Mesendoderm (in vitro differentiated cells): ENCODE data around the gene LGALSL.

Source experiments
- DNase-seq: peaks from one replicate; pipeline ENCODE4 v3.0.0; 2013
- H2AK5ac ChIP-seq: 2 replicates; pipeline ENCODE4 v1.6.1; 2013; ENCODE audit warnings: low read length, inconsistent platforms
- H2BK120ac ChIP-seq: 2 replicates; pipeline ENCODE4 v1.6.1; 2013; ENCODE audit warnings: low read depth, mild to moderate bottlenecking, low read length, moderate library complexity, mixed read lengths
- H2BK15ac ChIP-seq: replicated peaks from 2 replicates; pipeline ENCODE4 v1.6.1; 2013; ENCODE audit warnings: low read depth, mild to moderate bottlenecking, moderate library complexity
- H2BK5ac ChIP-seq: 2 replicates; pipeline ENCODE4 v1.6.1; 2013; ENCODE audit warnings: low read length, inconsistent platforms
- H3K18ac ChIP-seq: 2 replicates; pipeline ENCODE4 v1.6.1; 2013; ENCODE audit warnings: mild to moderate bottlenecking, low read length, mixed read lengths
- H3K23ac ChIP-seq: one replicate; pipeline ENCODE4 v1.6.1; 2013; ENCODE audit warnings: low read length
- H3K27ac ChIP-seq: 2 replicates; pipeline ENCODE4 v1.5.1; 2013; ENCODE audit warnings: low read depth, mild to moderate bottlenecking, inconsistent platforms, low read length, moderate library complexity
- H3K27me3 ChIP-seq: 2 replicates; pipeline ENCODE4 v1.6.1; 2013; ENCODE audit warnings: low read length, control low read depth, mild to moderate bottlenecking, inconsistent platforms; ENCODE audit not compliant: insufficient read depth, poor library complexity
- H3K36me3 ChIP-seq: 2 replicates; pipeline ENCODE4 v1.6.1; 2013; ENCODE audit warnings: low read length, inconsistent platforms; ENCODE audit not compliant: control insufficient read depth, insufficient read depth
- H3K4ac ChIP-seq: one replicate; pipeline ENCODE4 v1.6.1; 2013; ENCODE audit warnings: low read depth, mild to moderate bottlenecking, low read length, moderate library complexity
- H3K4me1 ChIP-seq: 2 replicates; pipeline ENCODE4 v1.6.1; 2013; ENCODE audit warnings: low read depth, low read length, inconsistent platforms; ENCODE audit not compliant: control insufficient read depth
- H3K4me2 ChIP-seq: 2 replicates; pipeline ENCODE4 v1.6.1; 2013; ENCODE audit warnings: low read length
- H3K4me3 ChIP-seq: 2 replicates; pipeline ENCODE4 v1.5.1; 2013; ENCODE audit warnings: mild to moderate bottlenecking, low read length
- H3K56ac ChIP-seq: one replicate; pipeline ENCODE4 v1.6.1; 2013; ENCODE audit warnings: low read length
- H3K79me1 ChIP-seq: 2 replicates; pipeline ENCODE4 v1.6.1; 2013; ENCODE audit warnings: low read length, inconsistent platforms
- H3K79me2 ChIP-seq: 2 replicates; pipeline ENCODE4 v1.6.1; 2013; ENCODE audit warnings: mild to moderate bottlenecking, low read length; ENCODE audit not compliant: control insufficient read depth, insufficient read depth
- H3K9ac ChIP-seq: 2 replicates; pipeline ENCODE4 v1.6.1; 2013; ENCODE audit warnings: low read length, inconsistent platforms
- H4K5ac ChIP-seq: one replicate; pipeline ENCODE4 v1.6.1; 2013; ENCODE audit warnings: low read length
- H4K8ac ChIP-seq: one replicate; pipeline ENCODE4 v1.6.1; 2013; ENCODE audit warnings: low read depth, mild to moderate bottlenecking, control low read depth, low read length, moderate library complexity
- WGBS: extraction: QIAGEN DNeasy Blood & Tissue Kit; methylation state at CpG from one replicate; pipeline ENCODE4 v1.1.7; 2013; ENCODE audit warnings: low lambda C conversion rate, missing lambda C conversion rate; ENCODE audit not compliant: insufficient coverage; ENCODE audit errors: extremely low coverage; 5-methylcytosine and 5-hydroxymethylcytosine counted together

LGALSL gene

DNA sequence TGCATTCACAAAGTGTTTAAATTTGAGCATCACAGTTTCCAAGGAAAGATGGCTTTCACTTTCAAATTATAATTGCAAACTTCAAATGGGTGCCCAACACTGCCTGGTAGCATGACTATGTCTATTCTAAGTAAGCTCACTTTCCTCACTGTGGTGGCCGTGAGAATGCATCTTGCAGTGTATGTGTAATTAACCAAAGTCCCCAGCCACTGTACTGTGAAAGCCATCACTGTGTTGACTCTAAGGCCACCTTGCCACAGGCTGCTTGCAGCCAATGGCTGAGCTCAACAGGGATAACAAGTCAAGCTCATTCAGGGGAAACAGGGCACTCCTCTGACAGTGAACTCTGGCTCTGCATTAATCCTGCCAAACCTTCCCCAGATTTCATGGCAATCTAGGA lies 43.3 kb upstream of the LGALSL start:
- Histone ChIP-seq H3K79me2 (no peaks in the 10 kb centered on the region), H3K27me3 (no peaks in the 10 kb centered on the region), H3K4ac (no peak overlapping the region), H3K4me2 (no peak overlapping the region), H3K9ac (no peak overlapping the region), H2BK5ac (no peak overlapping the region), H3K23ac (no peak overlapping the region), H3K4me3 (no peak overlapping the region), H4K5ac (no peak overlapping the region), H2BK120ac (no peak overlapping the region), H4K8ac (no peak overlapping the region), H3K56ac (no peak overlapping the region), H3K36me3 (no peaks in the 10 kb centered on the region), H3K4me1 (no peaks in the 10 kb centered on the region), H2BK15ac (no peak overlapping the region), H3K18ac (no peak overlapping the region), H3K79me1 (no peaks in the 10 kb centered on the region), H3K27ac (no peak overlapping the region), H2AK5ac (no peak overlapping the region)
- WGBS: no CpG with 5 or more reads among the region's 1 CpG
- DNase-seq: no peak

DNA sequence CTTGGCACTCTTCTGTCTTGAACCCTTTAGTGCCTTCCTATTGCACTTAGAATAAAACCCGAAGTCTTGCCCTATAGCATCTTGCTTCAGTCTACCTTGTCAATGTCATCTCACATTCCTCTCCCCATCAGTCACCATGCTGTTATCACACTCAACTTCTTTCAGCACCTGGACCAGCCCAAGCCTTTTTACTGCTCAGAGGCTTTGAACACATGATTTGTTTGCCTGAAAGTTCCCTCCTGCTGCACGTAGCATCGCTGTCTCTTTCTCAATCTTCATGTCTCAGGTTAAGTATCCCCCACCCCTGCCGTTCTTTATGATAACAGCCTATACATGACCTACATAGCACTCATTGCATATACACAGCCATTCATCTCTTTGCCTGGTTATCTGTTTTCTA lies 41.3 kb upstream of the LGALSL start:
- no peak overlapping the region for H3K27ac ChIP-seq
- H3K23ac ChIP-seq: no peak overlapping the region
- H2BK15ac ChIP-seq: no peak overlapping the region
- H3K4me2 ChIP-seq: no peak overlapping the region
- H2BK120ac ChIP-seq: no peak overlapping the region
- H3K4ac ChIP-seq: no peak overlapping the region
- no peaks in the 10 kb centered on the region for H3K36me3 ChIP-seq
- H3K4me1 ChIP-seq: no peaks in the 10 kb centered on the region
- no peak overlapping the region for H3K56ac ChIP-seq
- no peak overlapping the region for H4K5ac ChIP-seq
- H3K4me3 ChIP-seq: no peak overlapping the region
- no peak overlapping the region for H4K8ac ChIP-seq
- no peaks in the 10 kb centered on the region for H3K79me2 ChIP-seq
- no peaks in the 10 kb centered on the region for H3K79me1 ChIP-seq
- H2AK5ac ChIP-seq: no peak overlapping the region
- no peak overlapping the region for H3K18ac ChIP-seq
- no peaks in the 10 kb centered on the region for H3K27me3 ChIP-seq
- H2BK5ac ChIP-seq: no peak overlapping the region
- WGBS: no CpG with 5 or more reads among the region's 4 CpGs
- no peak for DNase-seq
- no peak overlapping the region for H3K9ac ChIP-seq

DNA sequence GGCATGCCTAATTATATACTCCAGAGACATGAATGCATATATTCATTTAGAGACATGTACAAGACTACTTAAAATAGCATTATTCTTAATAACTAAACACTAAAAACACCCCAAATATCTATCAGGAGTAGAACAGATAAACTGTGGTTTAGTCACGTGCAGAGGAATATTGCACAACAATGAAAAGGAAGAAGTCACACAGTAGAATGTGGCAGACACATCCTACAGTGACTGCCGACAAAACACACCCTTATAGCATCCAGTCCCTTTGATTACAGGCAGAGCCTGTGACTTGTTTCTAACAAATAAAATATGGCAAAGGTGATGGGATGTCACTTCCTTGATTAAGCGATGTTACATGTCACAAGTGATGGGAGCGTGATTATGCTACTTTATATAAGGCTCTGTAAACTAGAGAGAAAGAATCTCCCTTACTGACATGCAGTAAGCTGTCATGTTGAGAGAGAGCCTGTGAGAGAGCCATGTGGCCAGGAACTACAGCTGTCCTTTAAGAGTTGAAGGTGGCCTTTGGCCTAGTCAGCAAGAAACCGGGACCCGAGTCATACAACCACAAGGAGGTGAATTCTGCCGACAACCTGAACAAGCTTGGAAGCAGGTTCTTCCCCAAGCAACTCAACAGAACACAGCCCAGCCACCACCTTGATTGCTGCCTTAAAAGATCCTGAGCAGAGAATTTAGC lies 39.1 kb upstream of the LGALSL start:
- no peak for DNase-seq

DNA sequence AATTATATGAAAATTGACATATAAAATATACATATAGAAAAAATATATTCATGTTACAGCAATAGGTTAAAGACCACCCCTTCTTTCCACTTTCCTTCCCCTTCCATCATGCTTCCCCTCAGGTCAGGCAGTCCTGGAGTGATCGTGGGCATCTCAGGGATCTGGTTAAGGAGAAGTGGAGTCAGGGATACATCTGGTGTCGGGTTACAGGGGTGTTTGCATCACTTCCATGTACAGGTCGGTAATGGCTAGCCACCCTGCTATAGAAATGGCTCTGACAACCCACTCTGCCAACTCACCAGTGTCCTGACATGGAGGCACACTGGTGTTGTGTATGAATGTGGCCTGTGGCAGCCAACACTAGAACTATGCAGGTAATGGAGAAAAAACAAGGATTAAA lies 36.3 kb upstream of the LGALSL start:
- WGBS: no CpG with 5 or more reads among the region's 3 CpGs
- H2AK5ac ChIP-seq: no peak overlapping the region

More for the DNA sequence above, 39.1 kb upstream of the LGALSL start:
- Histone ChIP-seq H4K5ac (no peak overlapping the region), H2BK5ac (no peak overlapping the region), H3K27ac (no peak overlapping the region), H3K27me3 (no peaks in the 10 kb centered on the region), H3K79me2 (no peaks in the 10 kb centered on the region), H2BK120ac (no peak overlapping the region), H3K4ac (no peak overlapping the region), H3K79me1 (no peaks in the 10 kb centered on the region), H3K4me1 (no peaks in the 10 kb centered on the region), H3K9ac (no peak overlapping the region), H3K4me3 (no peak overlapping the region), H3K23ac (no peak overlapping the region), H3K36me3 (no peaks in the 10 kb centered on the region), H3K18ac (no peak overlapping the region), H3K56ac (no peak overlapping the region), H2BK15ac (no peak overlapping the region), H4K8ac (no peak overlapping the region), H3K4me2 (no peak overlapping the region), H2AK5ac (no peak overlapping the region)
- WGBS: no CpG with 5 or more reads among the region's 7 CpGs

DNA sequence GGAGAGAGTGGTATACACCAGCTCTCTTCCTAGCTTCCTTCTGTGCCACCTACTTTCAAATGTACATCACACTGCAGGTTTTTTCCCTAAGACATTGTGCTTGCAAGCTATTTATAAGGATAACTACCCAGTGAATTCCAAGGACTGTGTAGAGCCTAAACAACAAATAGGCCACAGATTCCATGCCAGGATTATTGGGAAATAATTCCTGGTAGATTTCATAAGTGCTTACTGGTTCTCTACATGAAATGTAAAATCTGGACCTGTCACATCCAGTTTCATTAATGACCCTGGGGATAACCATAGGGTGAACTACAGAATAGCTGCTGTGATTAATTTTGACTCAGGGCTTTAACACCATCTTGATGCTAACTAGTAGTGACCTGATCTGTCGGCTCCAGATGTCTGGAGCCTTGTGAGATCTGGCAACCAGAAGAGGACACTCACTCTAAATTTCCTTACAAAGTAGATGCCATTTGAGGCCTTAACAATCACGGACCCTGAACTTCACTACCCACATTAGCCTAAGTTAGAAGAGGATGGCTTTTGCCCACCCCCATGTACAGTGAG lies 34.3 kb upstream of the LGALSL start:
- H4K5ac ChIP-seq: no peak overlapping the region
- H3K79me1 ChIP-seq: no peaks in the 10 kb centered on the region
- H3K36me3 ChIP-seq: no peaks in the 10 kb centered on the region
- H3K4me1 ChIP-seq: no peaks in the 10 kb centered on the region
- no peak overlapping the region for H2AK5ac ChIP-seq
- H3K4ac ChIP-seq: no peak overlapping the region
- no peak for DNase-seq
- no peak overlapping the region for H3K18ac ChIP-seq
- no peak overlapping the region for H2BK5ac ChIP-seq
- no peak overlapping the region for H2BK120ac ChIP-seq
- no peak overlapping the region for H3K9ac ChIP-seq
- no peak overlapping the region for H3K4me2 ChIP-seq
- WGBS: no CpG with 5 or more reads among the region's 2 CpGs
- no peak overlapping the region for H2BK15ac ChIP-seq
- H3K27me3 ChIP-seq: no peaks in the 10 kb centered on the region
- H3K4me3 ChIP-seq: no peak overlapping the region
- H4K8ac ChIP-seq: no peak overlapping the region
- H3K79me2 ChIP-seq: no peaks in the 10 kb centered on the region
- H3K27ac ChIP-seq: no peak overlapping the region
- H3K23ac ChIP-seq: no peak overlapping the region
- H3K56ac ChIP-seq: no peak overlapping the region

More for the DNA sequence above, 36.3 kb upstream of the LGALSL start:
- Histone ChIP-seq H3K4me1 (no peaks in the 10 kb centered on the region), H3K9ac (no peak overlapping the region), H3K79me1 (no peaks in the 10 kb centered on the region), H2BK15ac (no peak overlapping the region), H2BK5ac (no peak overlapping the region), H3K18ac (no peak overlapping the region), H3K27ac (no peak overlapping the region), H3K36me3 (no peaks in the 10 kb centered on the region), H4K5ac (no peak overlapping the region), H4K8ac (no peak overlapping the region), H3K27me3 (no peaks in the 10 kb centered on the region), H3K23ac (no peak overlapping the region), H2BK120ac (no peak overlapping the region), H3K4me2 (no peak overlapping the region), H3K79me2 (no peaks in the 10 kb centered on the region), H3K4me3 (no peak overlapping the region), H3K56ac (no peak overlapping the region), H3K4ac (no peak overlapping the region)
- no peak for DNase-seq

DNA sequence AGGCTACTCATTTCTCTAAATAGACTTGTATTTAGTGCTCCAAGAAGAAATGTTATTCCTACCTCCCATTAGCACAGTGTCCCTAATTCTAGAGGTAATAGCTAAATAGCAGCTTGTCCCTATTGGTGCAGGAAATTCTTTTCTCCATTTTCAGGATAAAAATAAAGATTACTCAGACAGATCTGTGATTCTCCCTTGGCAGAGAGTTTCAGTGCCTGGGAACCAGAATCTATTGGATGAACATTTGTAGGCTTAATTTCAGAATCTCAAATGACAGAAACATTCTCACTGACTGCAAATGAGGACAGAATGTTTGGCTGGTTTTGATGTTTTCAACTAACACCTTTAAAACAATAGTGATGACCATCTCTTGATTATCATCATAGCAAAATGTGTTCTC lies 33.3 kb upstream of the LGALSL start:
- Histone ChIP-seq H2BK120ac (no peak overlapping the region), H3K23ac (no peak overlapping the region), H3K56ac (no peak overlapping the region), H4K5ac (no peak overlapping the region), H3K79me2 (no peaks in the 10 kb centered on the region), H2BK15ac (no peak overlapping the region), H3K18ac (no peak overlapping the region), H3K36me3 (no peaks in the 10 kb centered on the region), H3K27ac (no peak overlapping the region), H3K9ac (no peak overlapping the region), H3K4me2 (no peak overlapping the region), H3K27me3 (no peaks in the 10 kb centered on the region), H3K79me1 (no peaks in the 10 kb centered on the region), H4K8ac (no peak overlapping the region), H3K4me3 (no peak overlapping the region), H3K4ac (no peak overlapping the region), H2AK5ac (no peak overlapping the region), H2BK5ac (no peak overlapping the region), H3K4me1 (no peaks in the 10 kb centered on the region)
- DNase-seq: no peak
